ENCODE data around the gene CPLX4.

- TF ChIP-seq CTCF (conservative IDR thresholded peaks at IDR 0.05 in 1 of 2, IDR thresholded peaks at IDR 0.05 in 1 of 2; ENCODE audit: low read depth in 1 of 2, low read length in 2 of 2) (no peak), EZH2 (IDR thresholded peaks at IDR 0.05; ENCODE audit: low read length, missing control alignments) (no peak)
These were observed 36.3 kb upstream of the CPLX4 start for GRCh38 chr18:59354731-59355130.
